ENCODE measurements around the gene ROBO1. TPM values are rescaled to one million over a fixed set of nuclear protein-coding genes. Genes with fewer than 3 reads are reported as not detected.

The ROBO1 gene
- total and polyA plus RNA-seq, 2 of the 13 experiments (the other 11 are each of a cell fraction or from before 2014, with no cell fraction given) = 52.2 to 71.0 TPM

DNA sequence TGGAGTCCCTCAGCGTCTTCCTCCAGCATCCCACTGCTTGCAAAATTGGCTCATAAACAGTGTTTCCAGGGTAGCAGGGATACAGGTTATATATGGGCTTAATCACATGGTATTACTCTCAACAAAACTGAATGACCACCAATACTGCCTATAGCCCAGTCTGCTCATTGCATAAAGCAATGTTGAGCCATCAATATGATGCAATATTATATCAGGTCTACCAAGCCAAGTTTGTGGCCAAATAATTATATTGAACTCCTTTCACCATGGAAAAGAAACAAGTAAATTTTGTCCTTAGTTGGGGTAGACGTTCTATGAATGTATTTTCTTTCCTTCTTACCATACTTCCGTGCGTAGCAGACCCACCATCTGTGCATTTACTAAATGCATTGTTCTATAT is 652.3 kb downstream of the ROBO1 start:
- FAIRE-seq = no peak
- Histone ChIP-seq H3K4me3 (replicated peaks in 1 of 3; ENCODE audit: insufficient read depth in 1 of 3, low read depth in 2 of 3, low read length in 3 of 3) (no peak overlapping the region), H3K79me2 (ENCODE audit: insufficient read depth, low read length) (no peaks in the 10 kb centered on the region), H3K9ac (ENCODE audit: insufficient read depth, low read depth, low read length) (no peak overlapping the region), H3K27ac (ENCODE audit: extremely low read length, insufficient read depth, low read length) (no peak overlapping the region), H3K4me1 (ENCODE audit: insufficient read depth, low read length) (no peaks in the 10 kb centered on the region), H3K4me2 (ENCODE audit: low read depth, low read length) (no peak overlapping the region), H3K27me3 (ENCODE audit: control insufficient read depth in 1 of 2, insufficient read depth in 2 of 2, low read length in 2 of 2) (no peaks in the 10 kb centered on the region; a peak in 1 of 5 replicates), H4K20me1 (ENCODE audit: insufficient read depth, low read length) (no peaks in the 10 kb centered on the region), H2AFZ (ENCODE audit: low read length) (no peak overlapping the region), H3K9me3 (ENCODE audit: low read length) (no peaks in the 10 kb centered on the region), H3K36me3 (replicated peaks in 1 of 2; ENCODE audit: control insufficient read depth in 1 of 2, insufficient read depth in 2 of 2, low read length in 2 of 2) (no peaks in the 10 kb centered on the region)
- CTCF ChIA-PET (ENCODE audit: low intra/inter-chr PET ratio, low total read pairs) = no interaction called here
- WGBS (ENCODE audit: low lambda C conversion rate) = 3% methylated on average over 4 of the region's 4 CpGs
- in situ Hi-C loops (cut with HindIII; ENCODE audit: extremely low pct_ligation_motif_present, low pct_unique_long_range_greater_than_20kb) = no loop called here
- ATAC-seq = no peak
- no TSS peak for BruUV-seq (replicated peaks)
- POLR2A ChIA-PET = no interaction called here
- TF ChIP-seq SMAD9 (CRISPR knock-in tag; IDR thresholded peaks at IDR 0.05) (no peak), CEBPB (IDR thresholded peaks at IDR 0.05; ENCODE audit: borderline replicate concordance, low read depth, low read length) (peak; percentile 59; the same call in 1 of the 2 replicates)
- no peak for DNase-seq (ENCODE audit: low spot score)
- intact Hi-C loops (cut with micrococcal nuclease; ENCODE audit: unreplicated experiment) = no loop called here

DNA sequence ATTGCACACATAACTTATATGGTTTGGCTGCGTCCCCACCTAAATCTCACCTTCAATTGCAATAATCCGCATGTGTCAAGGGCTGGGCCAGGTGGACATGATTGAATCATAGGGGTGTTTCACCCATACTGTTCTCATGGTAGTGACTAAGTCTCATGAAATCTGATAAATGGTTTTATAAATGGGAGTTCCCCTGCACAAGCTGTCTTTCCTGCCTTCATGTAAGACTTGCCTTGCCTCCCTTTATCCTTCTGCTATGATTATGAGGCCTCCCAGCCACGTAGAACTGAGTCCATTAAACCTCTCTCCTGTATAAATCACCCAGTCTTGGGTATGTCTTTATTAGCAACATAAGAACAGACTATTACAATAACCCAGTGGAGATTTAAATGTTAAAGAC is 653.9 kb downstream of the ROBO1 start:
- no peak overlapping the region for H3K9ac ChIP-seq (ENCODE audit: insufficient read depth, low read depth, low read length)
- H3K27me3 ChIP-seq (ENCODE audit: control insufficient read depth in 1 of 2, insufficient read depth in 2 of 2, low read length in 2 of 2) = no peaks in the 10 kb centered on the region; a peak in 1 of 5 replicates
- H3K9me3 ChIP-seq (ENCODE audit: low read length) = no peaks in the 10 kb centered on the region
- H3K4me3 ChIP-seq (replicated peaks in 1 of 3; ENCODE audit: insufficient read depth in 1 of 3, low read depth in 2 of 3, low read length in 3 of 3) = no peak overlapping the region
- ChIA-PET CTCF (ENCODE audit: low intra/inter-chr PET ratio, low total read pairs) (no interaction called here), POLR2A (no interaction called here)
- no peaks in the 10 kb centered on the region for H4K20me1 ChIP-seq (ENCODE audit: insufficient read depth, low read length)
- no peaks in the 10 kb centered on the region for H3K4me1 ChIP-seq (ENCODE audit: insufficient read depth, low read length)
- no peaks in the 10 kb centered on the region for H3K36me3 ChIP-seq (replicated peaks in 1 of 2; ENCODE audit: control insufficient read depth in 1 of 2, insufficient read depth in 2 of 2, low read length in 2 of 2)
- H3K27ac ChIP-seq (ENCODE audit: extremely low read length, insufficient read depth, low read length) = no peak overlapping the region
- DNase-seq (ENCODE audit: low spot score) (no peak), FAIRE-seq (no peak), ATAC-seq (no peak)
- H3K79me2 ChIP-seq (ENCODE audit: insufficient read depth, low read length) = no peaks in the 10 kb centered on the region
- no peak overlapping the region for H3K4me2 ChIP-seq (ENCODE audit: low read depth, low read length)
- no TSS peak for BruUV-seq (replicated peaks)
- 15% methylated on average over 3 of the region's 3 CpGs for WGBS (ENCODE audit: low lambda C conversion rate)
- H2AFZ ChIP-seq (ENCODE audit: low read length) = no peak overlapping the region
- in situ Hi-C loops (cut with HindIII; ENCODE audit: extremely low pct_ligation_motif_present, low pct_unique_long_range_greater_than_20kb) (no loop called here), intact Hi-C loops (cut with micrococcal nuclease; ENCODE audit: unreplicated experiment) (no loop called here)
- TF ChIP-seq, protein P1, sequence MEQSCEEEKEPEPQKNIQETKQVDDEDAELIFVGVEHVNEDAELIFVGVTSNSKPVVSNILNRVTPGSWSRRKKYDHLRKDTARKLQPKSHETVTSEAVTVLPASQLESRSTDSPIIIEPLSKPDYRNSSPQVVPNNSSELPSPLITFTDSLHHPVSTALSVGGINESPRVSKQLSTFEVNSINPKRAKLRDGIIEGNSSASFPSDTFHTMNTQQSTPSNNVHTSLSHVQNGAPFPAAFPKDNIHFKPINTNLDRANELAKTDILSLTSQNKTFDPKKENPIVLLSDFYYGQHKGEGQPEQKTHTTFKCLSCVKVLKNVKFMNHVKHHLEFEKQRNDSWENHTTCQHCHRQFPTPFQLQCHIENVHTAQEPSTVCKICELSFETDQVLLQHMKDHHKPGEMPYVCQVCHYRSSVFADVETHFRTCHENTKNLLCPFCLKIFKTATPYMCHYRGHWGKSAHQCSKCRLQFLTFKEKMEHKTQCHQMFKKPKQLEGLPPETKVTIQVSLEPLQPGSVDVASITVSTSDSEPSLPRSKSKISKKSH (CRISPR knock-in tag; IDR thresholded peaks at IDR 0.05; ENCODE audit: borderline replicate concordance) = no peak
- TF ChIP-seq JDP2 (CRISPR knock-in tag; IDR thresholded peaks at IDR 0.05; ENCODE audit: borderline replicate concordance) (no peak), ZNF562 (CRISPR knock-in tag; IDR thresholded peaks at IDR 0.05; ENCODE audit: borderline replicate concordance) (no peak), BRD4 (CRISPR knock-in tag; IDR thresholded peaks at IDR 0.05) (no peak), ZKSCAN5 (CRISPR knock-in tag; IDR thresholded peaks at IDR 0.05) (no peak), ZNF7 (CRISPR knock-in tag; IDR thresholded peaks at IDR 0.05) (no peak), RFX1 (IDR thresholded peaks at IDR 0.05) (no peak)
- TF ChIP-seq, protein P2, sequence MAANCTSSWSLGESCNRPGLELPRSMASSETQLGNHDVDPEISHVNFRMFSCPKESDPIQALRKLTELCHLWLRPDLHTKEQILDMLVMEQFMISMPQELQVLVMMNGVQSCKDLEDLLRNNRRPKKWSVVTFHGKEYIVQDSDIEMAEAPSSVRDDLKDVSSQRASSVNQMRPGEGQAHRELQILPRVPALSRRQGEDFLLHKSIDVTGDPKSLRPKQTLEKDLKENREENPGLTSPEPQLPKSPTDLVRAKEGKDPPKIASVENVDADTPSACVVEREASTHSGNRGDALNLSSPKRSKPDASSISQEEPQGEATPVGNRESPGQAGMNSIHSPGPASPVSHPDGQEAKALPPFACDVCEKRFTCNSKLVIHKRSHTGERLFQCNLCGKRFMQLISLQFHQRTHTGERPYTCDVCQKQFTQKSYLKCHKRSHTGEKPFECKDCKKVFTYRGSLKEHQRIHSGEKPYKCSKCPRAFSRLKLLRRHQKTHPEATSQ (CRISPR knock-in tag; IDR thresholded peaks at IDR 0.05; ENCODE audit: borderline replicate concordance) = no peak
- TF ChIP-seq, protein P3, sequence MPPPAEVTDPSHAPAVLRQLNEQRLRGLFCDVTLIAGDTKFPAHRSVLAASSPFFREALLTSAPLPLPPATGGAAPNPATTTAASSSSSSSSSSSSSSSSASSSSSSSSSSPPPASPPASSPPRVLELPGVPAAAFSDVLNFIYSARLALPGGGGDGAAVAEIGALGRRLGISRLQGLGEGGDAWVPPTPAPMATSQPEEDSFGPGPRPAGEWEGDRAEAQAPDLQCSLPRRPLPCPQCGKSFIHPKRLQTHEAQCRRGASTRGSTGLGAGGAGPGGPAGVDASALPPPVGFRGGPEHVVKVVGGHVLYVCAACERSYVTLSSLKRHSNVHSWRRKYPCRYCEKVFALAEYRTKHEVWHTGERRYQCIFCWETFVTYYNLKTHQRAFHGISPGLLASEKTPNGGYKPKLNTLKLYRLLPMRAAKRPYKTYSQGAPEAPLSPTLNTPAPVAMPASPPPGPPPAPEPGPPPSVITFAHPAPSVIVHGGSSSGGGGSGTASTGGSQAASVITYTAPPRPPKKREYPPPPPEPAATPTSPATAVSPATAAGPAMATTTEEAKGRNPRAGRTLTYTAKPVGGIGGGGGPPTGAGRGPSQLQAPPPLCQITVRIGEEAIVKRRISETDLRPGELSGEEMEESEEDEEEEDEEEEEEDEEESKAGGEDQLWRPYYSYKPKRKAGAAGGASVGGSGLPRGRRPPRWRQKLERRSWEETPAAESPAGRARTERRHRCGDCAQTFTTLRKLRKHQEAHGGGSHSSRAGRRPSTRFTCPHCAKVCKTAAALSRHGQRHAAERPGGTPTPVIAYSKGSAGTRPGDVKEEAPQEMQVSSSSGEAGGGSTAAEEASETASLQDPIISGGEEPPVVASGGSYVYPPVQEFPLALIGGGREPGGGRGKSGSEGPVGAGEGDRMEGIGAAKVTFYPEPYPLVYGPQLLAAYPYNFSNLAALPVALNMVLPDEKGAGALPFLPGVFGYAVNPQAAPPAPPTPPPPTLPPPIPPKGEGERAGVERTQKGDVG (CRISPR knock-in tag; IDR thresholded peaks at IDR 0.05; ENCODE audit: borderline replicate concordance) = no peak
